Mammary microvascular endothelial cell (primary cell): Measurements from ENCODE around the gene OR4K17. TPM values are rescaled to one million over a fixed set of nuclear protein-coding genes. Genes with fewer than 3 reads are reported as not detected.

Experiments used
- total RNA-seq: library from RNA; depleted of rRNA; stranded (reverse); fragments of >200 nt; gene quantifications from 2 replicates; pipeline ENCODE4 v1.2.3, GENCODE V29; 2015

The OR4K17 gene
- not detected in 2 replicates for total RNA-seq

DNA sequence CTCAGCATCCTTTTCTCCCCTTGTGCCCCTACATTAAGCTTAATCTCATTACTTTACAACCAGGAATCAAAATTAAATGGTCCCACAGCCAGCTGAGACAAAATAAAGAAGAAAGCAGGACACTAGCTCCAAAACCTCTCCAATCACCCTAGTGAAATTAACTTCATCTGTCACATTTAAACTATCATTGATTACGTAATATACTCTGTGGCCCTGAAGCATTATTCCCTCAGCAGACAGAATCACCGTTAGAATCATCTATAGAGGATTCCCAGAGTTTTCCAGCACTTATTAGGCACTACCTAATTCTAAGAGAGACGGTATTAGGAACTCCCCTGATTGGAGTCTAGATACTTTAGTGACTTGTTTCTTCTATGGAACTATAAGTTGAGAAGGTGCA lies at the start of gene OR4K17:
Gene OR4K17 (plus strand): TSS at position 302 of the 400 bp plus-strand sequence. CDS start 6,761 bp downstream, outside the sequence.

GRCh38 chr14:20138520-20138919 lies 28.0 kb downstream of the OR4K17 start, which contains the start of gene OR4N5:
Gene OR4N5, plus strand, starts transcription at chr14:20138820. Its CDS starts 4,916 bp downstream, at chr14:20143736.

Other genes starting within 250 kb of the OR4K17 start
- gene OR4K2, start 235.6 kb upstream of the OR4K17 start, total RNA-seq, result not detected in 2 replicates
- gene OR4K5, start 190.1 kb upstream of the OR4K17 start, total RNA-seq, result not detected in 2 replicates
- gene OR4K1, start 179.8 kb upstream of the OR4K17 start, total RNA-seq, result not detected in 2 replicates
- gene OR4K15, start 135.1 kb upstream of the OR4K17 start, total RNA-seq, result not detected in 2 replicates
- not detected in 2 replicates for gene OR4Q2, start 108.6 kb upstream of the OR4K17 start, total RNA-seq
- gene OR4K14, start 91.4 kb upstream of the OR4K17 start, total RNA-seq, result not detected in 2 replicates
- gene OR4K13, start 74.7 kb upstream of the OR4K17 start, total RNA-seq, result not detected in 2 replicates
- not detected in 2 replicates for gene OR4L1, start 50.7 kb upstream of the OR4K17 start, total RNA-seq
- gene OR4N5, start 28.1 kb downstream of the OR4K17 start, total RNA-seq, result not detected in 2 replicates
- not detected in 2 replicates for gene OR11G2, start 80.2 kb downstream of the OR4K17 start, total RNA-seq
- not detected in 2 replicates for gene OR11H6, start 113.0 kb downstream of the OR4K17 start, total RNA-seq
- gene OR11H7, start 118.2 kb downstream of the OR4K17 start, total RNA-seq, result not detected in 2 replicates
- not detected in 2 replicates for gene OR11H4, start 128.5 kb downstream of the OR4K17 start, total RNA-seq
- gene TTC5, start 195.2 kb downstream of the OR4K17 start, total RNA-seq, result 12.7 and 13.7 TPM in 2 replicates
- 24.1 and 27.8 TPM in 2 replicates for gene CCNB1IP1, start 222.5 kb downstream of the OR4K17 start, total RNA-seq
- gene PARP2, start 232.9 kb downstream of the OR4K17 start, total RNA-seq, result 15.0 and 17.6 TPM in 2 replicates